Measurements from ENCODE around the gene AGAP1. TPM values are rescaled to one million over a fixed set of nuclear protein-coding genes. Genes with fewer than 3 reads are reported as not detected.

AGAP1 gene
- polyA plus RNA-seq, 3 donors from 2014 or later, result 0.18 to 2.3 (median 0.21) TPM

DNA sequence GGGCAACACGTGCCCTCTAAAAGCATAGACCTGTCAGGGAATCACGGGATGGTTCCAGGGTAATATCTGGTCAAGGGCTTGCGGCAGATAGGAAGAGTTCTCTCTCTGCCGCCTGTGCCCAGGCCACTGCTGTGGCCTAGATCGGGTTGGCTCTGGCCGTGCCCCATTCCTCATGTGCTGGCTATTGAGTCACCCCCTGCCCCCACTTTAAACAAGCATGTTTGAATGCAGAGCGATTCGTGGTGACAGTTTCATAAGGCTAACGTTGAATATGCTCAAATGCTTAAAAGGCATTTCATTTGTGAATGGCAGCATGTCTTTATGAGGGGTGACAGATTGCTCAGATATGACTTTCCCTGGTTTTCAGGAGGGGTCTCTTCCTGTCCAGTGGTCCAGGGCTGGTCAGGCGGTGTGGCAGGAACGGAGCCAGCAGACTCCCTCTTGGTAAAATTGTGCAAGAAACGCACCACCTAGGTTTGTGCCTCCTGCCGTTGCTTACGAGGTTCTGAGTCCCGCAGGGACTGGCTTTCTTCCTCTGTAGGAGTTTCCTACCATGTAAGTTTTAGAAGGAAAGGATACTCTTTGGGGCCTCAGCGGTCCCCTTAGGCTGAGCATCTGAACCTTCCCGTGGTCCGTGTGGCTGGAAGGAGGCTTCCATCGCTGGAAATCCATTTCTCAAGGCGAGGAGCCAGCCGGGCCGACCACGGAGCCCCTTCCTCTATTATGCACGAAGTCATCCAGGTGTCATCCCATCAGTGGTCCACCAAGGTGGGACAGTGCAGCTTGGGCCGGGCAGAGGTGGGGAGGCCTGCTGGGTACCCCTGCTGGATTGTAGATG lies 50.2 kb downstream of the AGAP1 start:
- Mint-ChIP-seq H3K4me3 (no peak overlapping the region), H3K27ac (no peak overlapping the region), H3K9me3 (no peaks in the 10 kb centered on the region), H3K36me3 (no peaks in the 10 kb centered on the region), H3K27me3 (ENCODE audit: low read depth in 3 of 3) (peaks cover 2 to 7% (median 6%) of the 10 kb centered on the region in 3 donors), H3K4me1 (no peaks in the 10 kb centered on the region)
- DNase-seq, result no peak

DNA sequence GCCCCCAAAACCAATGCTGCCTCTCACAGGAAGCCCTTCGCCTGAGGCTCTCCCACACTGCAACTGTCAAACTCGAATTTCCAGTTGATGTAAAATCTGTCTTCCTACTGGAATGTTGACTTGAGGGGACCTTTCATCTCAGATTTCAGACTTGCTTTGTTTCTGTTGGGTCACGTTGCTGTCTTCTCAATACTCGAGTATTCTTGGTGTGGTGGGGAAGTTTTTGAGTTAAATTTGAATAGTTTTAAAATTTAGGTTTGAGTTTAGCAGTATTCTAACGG lies 50.8 kb downstream of the AGAP1 start:
- Mint-ChIP-seq H3K4me3 (no peak overlapping the region), H3K27me3 (ENCODE audit: low read depth in 3 of 3) (peaks cover 2 to 7% (median 6%) of the 10 kb centered on the region in 3 donors), H3K36me3 (no peaks in the 10 kb centered on the region), H3K4me1 (no peaks in the 10 kb centered on the region), H3K9me3 (no peaks in the 10 kb centered on the region), H3K27ac (no peak overlapping the region)
- no peak for DNase-seq

DNA sequence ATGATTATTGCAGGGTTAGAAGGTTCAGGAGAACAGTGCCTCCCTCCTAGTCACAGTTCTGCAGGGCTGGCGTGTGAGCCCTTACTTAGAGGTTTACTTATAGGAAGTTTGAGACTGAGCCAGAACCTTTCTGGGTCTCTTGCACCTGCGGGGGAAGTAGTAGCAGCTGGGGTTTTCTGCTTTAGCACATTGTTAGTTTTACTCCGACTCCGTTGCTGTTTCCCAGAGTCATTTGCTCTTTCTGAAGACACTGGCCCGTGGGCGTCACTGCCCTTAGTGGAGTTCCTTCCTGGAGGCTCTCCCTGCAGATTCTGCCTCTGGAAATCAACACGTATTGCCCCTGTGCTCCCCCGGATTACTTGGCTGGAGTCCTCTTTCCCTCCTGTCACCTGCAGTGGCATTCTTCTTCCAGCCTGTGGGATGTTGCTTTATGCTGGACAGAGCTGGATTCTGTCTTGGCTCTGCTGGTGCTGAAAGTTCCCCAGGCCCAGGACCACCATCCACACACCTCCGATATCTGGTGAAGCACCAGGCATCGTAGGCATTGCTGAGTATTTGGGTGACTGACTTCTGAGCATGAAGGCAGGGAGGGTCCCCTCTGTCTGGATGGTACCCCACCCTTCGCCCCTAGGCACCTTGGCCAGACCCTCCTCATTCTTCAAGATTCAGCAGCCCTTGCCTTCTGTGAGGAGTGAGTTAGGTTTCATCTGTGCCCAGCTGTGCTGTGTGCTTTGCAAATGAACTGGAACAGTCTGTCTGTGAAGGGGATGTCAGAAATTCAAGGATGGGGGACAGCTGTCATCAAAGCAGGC lies 51.7 kb downstream of the AGAP1 start:
- DNase-seq, result no peak

DNA sequence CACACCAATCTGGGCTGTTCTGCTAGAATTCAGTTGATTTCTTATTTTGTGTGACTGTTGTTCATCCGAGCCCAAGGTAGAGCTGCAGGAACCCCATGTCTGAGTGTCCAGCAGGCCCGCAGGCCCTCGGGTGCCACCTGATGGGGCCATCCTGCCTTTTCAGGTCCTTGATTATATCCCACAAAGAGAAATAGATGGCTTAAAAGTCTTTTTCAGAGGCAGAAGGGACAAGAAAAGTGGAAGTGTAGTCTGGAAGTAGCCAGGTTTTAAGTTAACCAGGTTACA lies 52.2 kb downstream of the AGAP1 start:
- H3K27me3 Mint-ChIP-seq (ENCODE audit: low read depth in 3 of 3), result peaks cover 2 to 8% (median 2%) of the 10 kb centered on the region in 3 donors
- H3K36me3 Mint-ChIP-seq, result no peaks in the 10 kb centered on the region
- no peaks in the 10 kb centered on the region for H3K4me1 Mint-ChIP-seq
- DNase-seq, result no peak
- H3K27ac Mint-ChIP-seq, result no peak overlapping the region
- no peaks in the 10 kb centered on the region for H3K9me3 Mint-ChIP-seq
- no peak overlapping the region for H3K4me3 Mint-ChIP-seq

More for the DNA sequence above, 51.7 kb downstream of the AGAP1 start:
- Mint-ChIP-seq H3K27me3 (ENCODE audit: low read depth in 3 of 3) (peaks cover 2 to 10% (median 4%) of the 10 kb centered on the region in 3 donors), H3K9me3 (no peaks in the 10 kb centered on the region), H3K4me1 (no peaks in the 10 kb centered on the region), H3K4me3 (no peak overlapping the region), H3K27ac (no peak overlapping the region), H3K36me3 (no peaks in the 10 kb centered on the region)

DNA sequence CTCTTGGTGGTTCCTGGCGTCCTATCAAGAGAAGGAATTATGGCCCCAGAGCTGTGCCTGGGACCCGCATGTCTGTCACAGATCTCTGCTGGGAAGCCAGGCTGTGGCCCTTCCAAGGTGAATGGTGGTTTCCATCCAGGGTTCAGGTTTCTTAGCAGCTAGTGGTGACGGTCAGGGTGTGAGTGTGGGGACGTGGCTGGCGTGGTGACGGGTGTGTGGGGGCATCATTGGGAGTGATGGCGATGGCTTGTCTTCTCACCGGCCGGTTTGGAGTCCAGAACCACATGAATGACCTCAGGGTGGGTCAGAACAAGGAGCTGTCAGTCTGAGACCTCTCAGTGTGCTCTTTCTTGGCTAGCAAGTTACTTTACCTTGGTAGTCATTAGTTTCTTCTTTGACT lies 52.6 kb downstream of the AGAP1 start:
- no peaks in the 10 kb centered on the region for H3K4me1 Mint-ChIP-seq

DNA sequence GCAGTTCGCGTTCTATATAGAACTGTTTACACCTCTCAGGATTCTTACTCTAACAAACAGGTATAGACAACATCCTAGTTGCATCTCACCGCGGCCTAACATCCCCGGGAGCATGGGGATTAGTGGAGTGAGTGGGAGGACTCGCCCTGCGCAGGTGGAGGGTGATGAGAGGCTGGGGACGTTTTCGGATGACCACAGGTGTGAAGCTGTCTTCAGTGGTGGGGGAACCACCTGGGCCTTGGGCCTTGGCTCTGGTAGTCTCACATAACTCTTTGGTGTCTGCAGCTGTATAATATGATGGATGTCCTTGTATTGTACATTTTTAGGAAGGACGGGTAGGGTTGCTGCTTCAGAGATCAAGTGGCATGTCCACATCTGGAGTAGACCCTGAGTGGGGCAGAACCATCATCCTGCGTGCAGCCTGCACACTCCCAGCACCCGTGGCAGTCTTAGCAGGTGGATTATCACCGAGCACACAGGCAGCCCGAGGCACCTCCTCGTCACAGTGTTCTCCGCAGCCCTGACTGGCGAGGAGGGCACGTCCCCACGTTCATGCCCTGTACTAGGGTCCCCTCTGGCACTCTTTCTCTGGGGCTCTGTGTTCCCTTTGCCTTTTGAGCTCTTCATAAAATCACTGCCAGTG lies 56.0 kb downstream of the AGAP1 start:
- Mint-ChIP-seq H3K4me1 (no peaks in the 10 kb centered on the region), H3K27ac (no peak overlapping the region), H3K27me3 (ENCODE audit: low read depth in 3 of 3) (peaks cover 2 to 8% (median 2%) of the 10 kb centered on the region in 3 donors), H3K36me3 (no peaks in the 10 kb centered on the region), H3K4me3 (no peak overlapping the region), H3K9me3 (no peaks in the 10 kb centered on the region)
- DNase-seq, result no peak

More for the DNA sequence above, 52.6 kb downstream of the AGAP1 start:
- no peak for DNase-seq
- Mint-ChIP-seq H3K27me3 (ENCODE audit: low read depth in 3 of 3) (peaks cover 2 to 8% (median 2%) of the 10 kb centered on the region in 3 donors), H3K36me3 (no peaks in the 10 kb centered on the region), H3K27ac (no peak overlapping the region), H3K9me3 (no peaks in the 10 kb centered on the region), H3K4me3 (no peak overlapping the region)

DNA sequence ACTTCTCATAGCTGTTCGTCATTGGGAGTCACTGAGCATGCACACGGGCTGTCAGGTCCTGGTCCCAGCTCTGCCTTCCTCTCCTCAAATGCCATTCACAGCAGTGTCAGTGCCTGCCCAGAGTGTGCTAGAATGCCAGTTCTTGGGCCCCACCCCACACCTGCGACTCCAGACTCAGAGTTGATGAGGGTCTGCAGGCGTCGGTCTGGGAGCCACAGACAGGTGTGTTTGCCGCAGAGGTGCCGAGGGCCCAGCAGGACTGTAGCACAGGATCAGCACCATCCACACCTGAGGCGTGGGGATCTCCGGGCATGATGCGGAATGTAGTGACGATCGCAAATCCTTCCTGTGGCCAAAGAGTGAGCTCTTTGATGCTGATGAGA lies 56.5 kb downstream of the AGAP1 start:
- H3K27ac Mint-ChIP-seq, result no peak overlapping the region
- no peaks in the 10 kb centered on the region for H3K9me3 Mint-ChIP-seq
- peaks cover 2 to 10% (median 2%) of the 10 kb centered on the region in 3 donors for H3K27me3 Mint-ChIP-seq (ENCODE audit: low read depth in 3 of 3)
- no peak for DNase-seq
- H3K36me3 Mint-ChIP-seq, result no peaks in the 10 kb centered on the region
- no peak overlapping the region for H3K4me3 Mint-ChIP-seq
- H3K4me1 Mint-ChIP-seq, result no peaks in the 10 kb centered on the region

DNA sequence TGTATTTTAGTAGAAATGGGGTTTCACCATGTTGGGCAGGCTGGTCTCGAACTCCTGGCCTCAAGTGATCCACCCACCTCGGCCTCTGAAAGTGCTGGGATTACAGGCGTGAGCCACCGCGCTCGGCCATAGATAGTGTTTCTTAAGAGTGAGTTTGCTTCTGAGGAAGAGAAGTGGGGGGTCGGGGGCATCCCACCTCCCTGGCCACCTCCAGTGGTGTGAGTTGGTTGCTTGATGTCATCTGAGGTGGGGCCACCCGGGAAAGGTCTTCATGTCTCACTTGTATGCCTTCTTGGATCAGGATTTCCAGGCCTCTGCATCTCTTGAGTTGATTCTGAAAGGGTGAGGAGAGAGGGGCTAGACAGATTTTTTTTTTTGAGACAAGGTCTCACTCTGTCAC lies 57.1 kb downstream of the AGAP1 start:
- peaks cover 2 to 16% (median 2%) of the 10 kb centered on the region in 3 donors for H3K27me3 Mint-ChIP-seq (ENCODE audit: low read depth in 3 of 3)
- no peak overlapping the region for H3K4me3 Mint-ChIP-seq
- H3K27ac Mint-ChIP-seq, result no peak overlapping the region
- no peak for DNase-seq
- H3K4me1 Mint-ChIP-seq, result no peaks in the 10 kb centered on the region
- H3K9me3 Mint-ChIP-seq, result no peaks in the 10 kb centered on the region
- no peaks in the 10 kb centered on the region for H3K36me3 Mint-ChIP-seq

DNA sequence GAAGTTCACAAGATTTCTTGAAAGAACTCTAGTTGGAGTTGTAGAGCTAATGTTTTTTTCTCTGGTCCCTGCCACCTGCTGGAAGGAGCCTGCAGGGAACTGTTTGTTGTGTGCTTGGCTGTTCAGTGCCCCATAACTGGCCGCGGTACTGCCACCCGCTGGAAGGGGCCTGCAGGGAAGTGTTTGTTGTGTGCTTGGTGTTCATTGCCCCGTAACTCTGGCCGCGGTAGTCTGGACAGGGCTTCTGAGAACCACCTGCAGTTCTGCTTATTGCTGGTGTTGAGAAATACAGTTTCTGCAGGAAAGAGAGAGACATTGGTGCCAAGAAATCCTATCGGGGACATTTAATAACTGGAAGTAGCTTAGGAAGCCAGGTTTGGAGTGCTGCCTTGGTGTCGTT lies 58.1 kb downstream of the AGAP1 start:
- Mint-ChIP-seq H3K4me1 (no peaks in the 10 kb centered on the region), H3K36me3 (no peaks in the 10 kb centered on the region), H3K27me3 (ENCODE audit: low read depth in 3 of 3) (peaks cover 0 to 16% (median 2%) of the 10 kb centered on the region in 3 donors), H3K27ac (no peak overlapping the region), H3K4me3 (no peak overlapping the region), H3K9me3 (no peaks in the 10 kb centered on the region)
- DNase-seq, result no peak

DNA sequence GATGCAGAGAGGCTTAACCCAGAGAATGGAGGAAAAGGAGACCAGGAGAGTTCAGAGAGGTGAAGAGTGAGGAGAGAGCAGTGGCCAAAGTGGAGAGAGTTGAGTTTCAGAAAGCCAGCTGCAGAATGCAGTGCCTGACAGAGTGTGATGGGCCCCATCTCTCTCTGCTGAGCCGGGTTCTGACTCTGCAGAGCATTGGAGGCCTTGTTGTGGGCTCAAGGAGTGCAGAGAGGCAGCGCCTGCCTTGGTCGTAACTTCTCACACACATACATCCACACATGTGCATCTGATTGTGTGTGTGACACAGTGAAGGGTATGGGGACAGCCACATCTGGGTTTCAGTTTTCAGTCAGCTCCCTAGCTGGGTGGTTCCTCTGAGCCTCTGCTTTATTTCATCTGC lies 58.8 kb downstream of the AGAP1 start:
- no peak for DNase-seq
- Mint-ChIP-seq H3K4me1 (no peaks in the 10 kb centered on the region), H3K27ac (no peak overlapping the region), H3K4me3 (no peak overlapping the region), H3K27me3 (ENCODE audit: low read depth in 3 of 3) (peaks cover 0 to 20% (median 2%) of the 10 kb centered on the region in 3 donors), H3K36me3 (no peaks in the 10 kb centered on the region), H3K9me3 (no peaks in the 10 kb centered on the region)

DNA sequence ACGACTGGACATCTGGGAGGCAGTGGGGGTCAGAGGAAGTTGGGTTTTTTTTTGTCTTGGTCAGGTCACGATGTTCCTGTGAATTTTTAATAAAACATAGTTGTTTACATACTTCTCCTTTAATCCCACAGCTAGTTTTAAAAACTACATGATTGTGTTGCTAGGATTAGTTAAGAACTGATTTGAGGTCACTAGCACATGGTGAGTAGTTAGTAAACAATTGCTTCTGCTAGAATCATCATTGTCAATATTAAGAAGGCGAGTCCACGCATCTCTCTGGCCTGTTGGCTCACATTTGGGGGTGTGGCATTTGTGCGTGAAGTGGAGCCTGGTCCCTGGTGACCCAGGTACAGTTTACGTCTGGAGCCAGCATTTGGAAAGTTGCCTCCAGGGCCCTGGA lies 59.4 kb downstream of the AGAP1 start:
- no peak overlapping the region for H3K27ac Mint-ChIP-seq
- no peaks in the 10 kb centered on the region for H3K4me1 Mint-ChIP-seq
- H3K36me3 Mint-ChIP-seq, result no peaks in the 10 kb centered on the region
- H3K27me3 Mint-ChIP-seq (ENCODE audit: low read depth in 3 of 3), result peaks cover 0 to 20% (median 2%) of the 10 kb centered on the region in 3 donors
- H3K9me3 Mint-ChIP-seq, result no peaks in the 10 kb centered on the region
- no peak for DNase-seq
- no peak overlapping the region for H3K4me3 Mint-ChIP-seq

DNA sequence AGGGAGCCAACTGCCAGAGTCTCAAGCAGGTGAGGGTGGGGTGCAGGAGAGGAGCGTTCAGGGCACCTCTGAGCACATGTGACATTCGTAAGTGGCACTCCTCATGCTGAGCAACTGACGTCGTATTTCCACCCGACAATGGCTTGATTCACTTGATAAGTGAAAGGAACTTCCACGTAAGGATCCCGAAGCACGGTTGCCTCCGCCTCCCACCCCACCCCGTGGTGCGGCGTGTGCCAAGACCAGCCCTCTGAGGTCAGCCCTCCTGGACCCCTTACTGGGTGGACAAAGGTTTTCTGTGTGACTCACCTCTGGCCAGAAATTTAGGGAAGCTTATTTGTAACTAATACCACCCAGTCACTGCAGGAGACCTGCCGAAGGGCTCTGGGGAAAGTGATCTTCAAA lies 59.9 kb downstream of the AGAP1 start:
- Mint-ChIP-seq H3K9me3 (no peaks in the 10 kb centered on the region), H3K36me3 (no peaks in the 10 kb centered on the region), H3K4me3 (no peak overlapping the region), H3K27me3 (ENCODE audit: low read depth in 3 of 3) (peaks cover 0 to 20% (median 2%) of the 10 kb centered on the region in 3 donors), H3K27ac (no peak overlapping the region), H3K4me1 (no peaks in the 10 kb centered on the region)
- no peak for DNase-seq

DNA sequence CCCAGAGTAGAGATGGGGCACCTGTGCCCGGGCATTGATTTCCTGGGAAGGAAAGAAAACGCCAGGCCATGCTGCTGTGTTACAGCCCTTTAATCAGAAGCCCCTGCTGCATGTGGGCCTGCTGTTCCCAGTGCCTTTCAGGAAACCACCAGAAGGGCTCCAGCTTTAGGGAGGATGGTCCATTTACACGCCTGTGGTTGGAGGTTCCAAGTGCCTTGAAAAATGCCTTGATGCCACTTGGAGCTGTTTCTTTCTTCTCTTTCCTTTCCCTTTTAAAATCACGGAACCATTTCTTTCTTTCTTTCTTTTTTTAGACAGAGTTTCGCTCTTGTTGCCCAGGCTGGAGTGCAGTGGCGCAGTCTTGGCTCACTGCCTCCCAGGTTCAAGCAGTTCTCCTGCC lies 60.5 kb downstream of the AGAP1 start:
- peaks cover 0 to 20% (median 2%) of the 10 kb centered on the region in 3 donors for H3K27me3 Mint-ChIP-seq (ENCODE audit: low read depth in 3 of 3)
- DNase-seq, result no peak
- no peaks in the 10 kb centered on the region for H3K36me3 Mint-ChIP-seq
- H3K4me1 Mint-ChIP-seq, result no peaks in the 10 kb centered on the region
- H3K27ac Mint-ChIP-seq, result no peak overlapping the region
- no peak overlapping the region for H3K4me3 Mint-ChIP-seq
- H3K9me3 Mint-ChIP-seq, result no peaks in the 10 kb centered on the region

DNA sequence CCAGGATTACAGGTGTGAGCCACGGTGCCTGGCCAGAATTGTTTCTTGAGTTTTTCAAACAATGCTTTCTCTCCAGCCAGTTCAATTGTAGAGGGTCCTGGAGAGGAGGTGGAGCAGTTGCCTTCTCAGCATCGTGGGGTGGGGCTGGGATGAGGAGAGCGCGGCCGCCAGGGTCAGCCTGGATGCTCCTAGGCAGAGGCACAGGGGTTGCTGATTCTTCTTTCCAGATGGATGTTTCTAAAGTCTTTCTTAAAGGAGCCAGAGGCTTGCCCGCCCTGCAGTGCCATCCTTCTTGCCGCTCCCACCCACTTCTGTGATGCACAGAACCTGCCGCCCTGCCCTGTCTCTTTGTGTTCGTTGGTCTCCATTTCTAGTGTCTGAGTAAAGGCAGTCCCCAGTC lies 61.1 kb downstream of the AGAP1 start:
- Mint-ChIP-seq H3K36me3 (no peaks in the 10 kb centered on the region), H3K4me3 (no peak overlapping the region), H3K27me3 (ENCODE audit: low read depth in 3 of 3) (peaks cover 0 to 20% (median 2%) of the 10 kb centered on the region in 3 donors), H3K4me1 (no peaks in the 10 kb centered on the region), H3K9me3 (no peaks in the 10 kb centered on the region), H3K27ac (no peak overlapping the region)
- DNase-seq, result no peak

All from immature natural killer cell (primary cell).